Esophagus squamous epithelium (tissue), 4 donors: ENCODE results near the gene MOGAT3.

ENCODE experiments used
- POLR2A ChIP-seq, 4 donors: fragments of 450-650 bp; IDR thresholded peaks; one replicate each; pipeline ENCODE4 v1.6.1; 2017; ENCODE audit warnings: antibody characterized with exemption in 4 of 4, mild to moderate bottlenecking in 4 of 4, moderate library complexity in 3 of 4
- TF ChIP-seq, protein P1 (sequence below), 6 experiments: fragments of 450-650 bp in 4 of 6; fragments of 200-600 bp in 2 of 6; sonication (generic) in 2 of 6; IDR thresholded peaks; one replicate each; pipeline ENCODE4 v1.5.1; 2016 to 2019; ENCODE audit warnings: antibody characterized with exemption in 6 of 6, mild to moderate bottlenecking in 4 of 6, moderate library complexity in 4 of 6

DNA sequence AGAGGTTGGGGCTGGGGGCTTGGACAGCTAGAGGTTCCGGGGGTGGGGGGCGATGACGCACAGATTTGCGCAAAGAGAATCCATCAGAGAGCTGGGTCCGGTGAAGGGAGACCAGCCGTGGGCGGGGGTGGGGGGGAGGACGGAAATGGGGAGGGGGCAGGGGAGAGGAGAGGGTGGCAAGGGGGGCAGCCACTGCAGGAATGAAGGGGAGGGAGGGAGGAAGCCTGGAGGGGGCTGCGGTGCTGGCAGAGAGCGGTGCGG lies 34.3 kb downstream of the MOGAT3 start:
- TF ChIP-seq, protein P1, sequence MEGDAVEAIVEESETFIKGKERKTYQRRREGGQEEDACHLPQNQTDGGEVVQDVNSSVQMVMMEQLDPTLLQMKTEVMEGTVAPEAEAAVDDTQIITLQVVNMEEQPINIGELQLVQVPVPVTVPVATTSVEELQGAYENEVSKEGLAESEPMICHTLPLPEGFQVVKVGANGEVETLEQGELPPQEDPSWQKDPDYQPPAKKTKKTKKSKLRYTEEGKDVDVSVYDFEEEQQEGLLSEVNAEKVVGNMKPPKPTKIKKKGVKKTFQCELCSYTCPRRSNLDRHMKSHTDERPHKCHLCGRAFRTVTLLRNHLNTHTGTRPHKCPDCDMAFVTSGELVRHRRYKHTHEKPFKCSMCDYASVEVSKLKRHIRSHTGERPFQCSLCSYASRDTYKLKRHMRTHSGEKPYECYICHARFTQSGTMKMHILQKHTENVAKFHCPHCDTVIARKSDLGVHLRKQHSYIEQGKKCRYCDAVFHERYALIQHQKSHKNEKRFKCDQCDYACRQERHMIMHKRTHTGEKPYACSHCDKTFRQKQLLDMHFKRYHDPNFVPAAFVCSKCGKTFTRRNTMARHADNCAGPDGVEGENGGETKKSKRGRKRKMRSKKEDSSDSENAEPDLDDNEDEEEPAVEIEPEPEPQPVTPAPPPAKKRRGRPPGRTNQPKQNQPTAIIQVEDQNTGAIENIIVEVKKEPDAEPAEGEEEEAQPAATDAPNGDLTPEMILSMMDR (IDR thresholded peaks at IDR 0.05) = no peak
- no peak for TF ChIP-seq POLR2A (IDR thresholded peaks at IDR 0.05)
